T follicular helper cell (primary cell): ENCODE measurements around the gene ANK3.

Source experiments
- DNase-seq: peaks from one replicate; pipeline ENCODE4 v3.0.0-alpha.2; 2020; ENCODE audit warnings: low read depth

ANK3 gene

DNA sequence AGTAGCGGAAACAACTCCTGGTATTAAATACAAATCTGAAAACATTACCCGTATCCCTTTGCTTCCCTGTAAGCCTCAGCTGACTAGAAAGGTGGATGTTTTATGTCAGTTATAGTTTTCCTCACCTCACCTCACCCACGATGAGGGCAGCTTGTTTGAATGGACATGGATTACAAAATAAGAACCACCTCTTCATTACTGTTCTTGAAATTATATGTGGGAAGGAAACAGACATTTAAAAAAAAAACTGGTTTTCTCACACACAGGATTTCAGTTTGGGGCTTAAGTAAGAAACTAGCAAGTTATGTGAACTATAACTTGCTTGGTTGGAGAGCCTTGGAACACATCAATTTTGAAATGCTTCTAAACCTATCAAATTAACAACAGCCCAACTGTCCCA lies 250.4 kb downstream of the ANK3 start:
- DNase-seq = no peak

DNA sequence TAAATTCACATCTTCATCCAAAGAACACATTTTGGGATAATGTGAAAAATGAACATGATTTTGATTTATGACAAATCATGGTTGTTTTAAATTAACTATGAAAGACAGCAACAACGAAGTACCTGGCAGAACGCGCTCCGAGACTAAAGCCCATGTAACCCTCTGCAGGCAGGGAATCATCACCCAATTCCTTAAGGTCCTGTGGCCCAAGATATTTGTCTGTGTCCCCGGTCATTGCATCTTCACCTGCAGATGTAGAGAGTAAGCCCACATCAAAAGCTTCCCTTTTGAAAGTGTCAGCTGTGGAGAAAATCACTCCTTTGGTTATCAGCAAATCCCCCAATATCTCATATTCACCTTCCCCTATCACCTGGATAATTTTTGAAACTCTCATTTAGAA lies 250.8 kb downstream of the ANK3 start:
- no peak for DNase-seq

DNA sequence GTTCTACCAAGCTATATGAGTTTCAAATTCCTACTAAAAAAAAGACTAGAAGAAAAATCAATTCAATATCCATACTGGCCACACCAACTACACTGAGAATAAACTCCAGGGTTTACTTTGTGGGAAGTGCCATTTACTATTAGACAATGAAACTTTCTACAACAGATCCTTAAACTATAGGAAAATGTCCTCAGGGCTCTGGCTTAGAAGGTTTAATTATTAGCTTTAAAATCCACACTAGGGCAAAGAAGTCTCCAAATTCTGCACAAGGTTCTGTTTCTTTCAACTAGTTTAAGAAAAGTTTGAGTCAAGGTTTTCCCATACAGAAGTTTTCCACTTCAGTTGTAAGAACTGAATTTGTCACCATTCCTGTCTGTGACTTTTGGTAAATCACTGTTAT lies 251.6 kb downstream of the ANK3 start:
- DNase-seq = no peak

DNA sequence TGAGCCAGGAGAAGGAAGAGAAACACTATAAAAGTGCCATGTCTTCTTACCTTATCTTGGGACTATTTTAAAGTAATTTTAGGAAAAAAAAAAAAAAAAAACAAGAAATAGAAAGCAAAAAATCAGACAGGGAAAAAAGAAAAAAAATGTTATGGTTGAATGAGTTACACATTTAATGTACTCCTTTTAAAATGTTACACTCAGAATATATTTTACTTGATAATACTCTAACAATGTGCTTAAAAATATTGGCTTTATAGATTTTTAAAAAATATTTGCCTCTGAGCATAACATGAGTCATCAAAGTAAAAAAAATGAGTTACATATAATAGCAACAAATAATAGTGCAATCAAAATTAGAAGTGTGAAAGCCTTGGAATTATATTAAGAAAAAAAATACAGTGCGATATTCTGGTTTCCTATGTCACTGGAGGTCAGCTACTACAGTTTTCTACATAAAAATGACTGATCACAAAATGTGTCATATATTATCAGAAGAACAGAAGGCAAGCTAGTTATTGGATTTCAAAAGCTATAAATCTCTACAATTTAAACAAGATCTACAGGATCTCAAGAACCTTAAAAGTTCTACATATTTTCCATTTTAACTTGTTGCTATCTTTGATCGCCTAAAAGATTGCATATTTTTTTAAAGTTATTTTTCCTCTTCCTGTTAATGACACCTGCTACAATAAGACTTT lies 252.2 kb downstream of the ANK3 start:
- no peak for DNase-seq

DNA sequence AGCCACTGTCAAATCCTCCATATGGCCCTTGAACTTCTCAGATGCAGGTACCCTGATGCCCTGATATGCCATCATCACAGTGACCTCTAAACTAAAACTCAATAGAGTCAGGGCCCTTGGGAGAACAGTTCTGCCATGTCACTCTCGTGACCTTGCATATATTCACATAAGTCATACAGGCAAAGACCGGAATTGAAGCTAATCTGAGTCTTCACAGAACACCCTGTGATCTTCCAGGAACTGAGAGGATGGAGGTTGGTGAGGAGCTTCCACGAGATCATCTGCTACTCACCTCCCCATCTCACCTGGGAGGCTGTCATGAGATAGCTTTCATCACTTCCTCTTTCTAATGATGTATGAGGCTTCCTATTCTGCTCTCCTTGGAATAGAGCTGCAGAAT lies 254.7 kb downstream of the ANK3 start:
- no peak for DNase-seq

DNA sequence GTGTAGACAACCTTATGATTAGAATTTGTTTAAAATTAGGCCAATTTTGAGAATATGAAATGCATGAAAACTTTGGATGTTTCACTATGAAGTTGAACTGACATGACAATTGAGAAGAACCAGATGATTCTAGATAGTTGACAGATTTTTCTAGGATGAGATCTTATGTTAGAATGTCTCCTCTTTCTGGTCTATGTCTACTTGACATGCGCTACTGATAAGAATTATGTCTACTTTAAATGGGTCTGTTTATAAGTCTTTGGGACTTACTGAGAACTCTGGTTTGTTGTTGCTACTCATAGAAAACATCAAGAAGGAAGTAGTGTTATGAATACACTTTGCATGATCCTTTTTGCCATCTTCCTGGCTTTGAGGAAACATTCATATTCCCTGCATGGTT lies 255.1 kb downstream of the ANK3 start:
- DNase-seq = no peak

DNA sequence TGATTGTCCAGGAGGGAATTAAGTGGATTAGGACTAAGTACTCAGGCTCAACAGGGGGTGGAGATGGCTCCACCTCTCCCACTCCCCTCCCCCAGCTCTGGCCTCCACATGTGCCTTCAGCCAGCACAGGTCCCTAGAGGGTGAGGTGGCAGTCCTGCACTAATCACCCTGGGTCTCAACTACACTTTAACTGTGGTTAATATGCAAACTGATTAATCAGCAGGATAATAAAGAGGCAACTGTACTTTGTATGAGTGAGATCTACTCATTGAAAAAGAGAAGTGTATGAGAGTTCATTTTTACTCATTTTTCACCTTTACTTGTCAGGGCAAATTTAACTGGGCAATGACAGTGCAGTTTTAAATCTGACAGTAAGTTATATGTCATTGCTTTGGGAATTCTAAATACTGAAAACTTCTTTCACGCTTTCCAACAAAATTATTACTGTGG lies 259.5 kb downstream of the ANK3 start:
- no peak for DNase-seq

DNA sequence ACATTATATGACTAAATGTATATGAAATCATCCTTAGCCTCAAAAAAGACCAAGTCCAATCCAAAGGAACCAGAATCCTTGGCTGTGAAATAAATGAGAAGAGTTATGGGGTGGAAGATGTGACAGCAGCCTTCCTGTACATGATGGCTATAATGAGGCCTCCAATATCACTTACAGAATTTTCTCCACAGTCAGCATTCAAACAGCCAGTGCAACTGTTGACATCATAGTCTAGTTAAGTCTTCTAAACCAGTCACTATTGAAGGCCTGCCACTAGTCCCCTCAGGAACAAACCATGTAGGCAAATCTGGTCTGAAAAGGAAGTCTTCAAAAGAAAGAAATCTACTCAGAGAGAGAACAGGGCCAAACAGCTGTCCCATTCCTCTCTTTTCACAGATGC lies 263.8 kb downstream of the ANK3 start:
- DNase-seq = no peak

DNA sequence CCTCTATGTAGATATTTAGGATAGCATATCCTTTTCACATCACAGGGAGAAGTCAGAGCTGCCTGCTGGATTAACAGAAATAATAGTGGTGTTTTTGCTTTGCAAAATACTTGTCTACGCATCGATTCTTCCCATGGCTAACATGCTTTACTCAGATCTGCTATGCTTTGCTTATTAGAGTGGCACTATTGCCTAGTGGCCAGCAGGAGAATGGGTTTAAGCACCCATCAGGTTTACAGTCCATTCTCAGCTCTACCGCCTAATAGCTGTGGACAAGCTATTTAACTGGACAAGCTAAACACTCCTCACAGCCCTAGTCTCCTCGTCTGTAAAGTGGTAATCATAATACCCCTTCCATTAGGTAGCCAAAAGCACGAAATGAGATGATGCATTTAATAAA lies 265.1 kb downstream of the ANK3 start:
- no peak for DNase-seq

DNA sequence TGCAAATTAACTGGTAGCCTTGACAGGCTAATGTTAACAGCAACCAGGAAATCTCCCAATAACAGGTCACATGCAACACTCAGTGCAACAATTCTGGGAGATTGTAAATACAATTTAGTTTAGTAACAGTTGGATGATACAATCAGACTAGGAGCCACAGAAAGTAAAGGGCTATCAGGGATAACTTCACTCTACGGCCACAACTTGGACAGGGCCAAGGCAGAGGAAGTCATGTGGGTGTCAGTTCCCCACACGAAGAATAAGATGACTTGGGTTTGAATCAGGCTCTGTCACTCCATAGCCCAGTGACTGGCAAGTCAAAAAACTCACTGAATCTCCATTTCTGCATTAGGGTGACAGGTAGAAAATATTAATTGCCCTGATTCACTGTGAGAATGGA lies 266.0 kb downstream of the ANK3 start:
- no peak for DNase-seq

DNA sequence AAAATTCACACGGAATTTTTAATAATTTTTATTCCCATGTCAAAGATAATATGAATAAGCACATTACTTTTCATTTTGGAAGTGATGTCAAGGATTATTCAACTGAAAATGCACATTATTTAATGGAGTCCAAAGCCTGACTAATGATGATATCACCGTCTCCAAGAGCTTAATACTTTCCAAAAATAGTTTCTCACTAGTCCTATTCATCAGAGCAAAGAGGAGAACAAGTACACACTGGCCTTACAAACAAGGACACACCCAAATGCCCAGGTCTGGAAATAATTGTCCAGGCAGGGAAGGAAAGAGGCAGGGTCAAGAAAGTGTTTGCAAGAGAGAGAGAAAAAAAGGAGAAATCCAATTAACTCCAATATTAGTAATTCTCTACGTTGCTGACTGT lies 266.5 kb downstream of the ANK3 start:
- DNase-seq = no peak

DNA sequence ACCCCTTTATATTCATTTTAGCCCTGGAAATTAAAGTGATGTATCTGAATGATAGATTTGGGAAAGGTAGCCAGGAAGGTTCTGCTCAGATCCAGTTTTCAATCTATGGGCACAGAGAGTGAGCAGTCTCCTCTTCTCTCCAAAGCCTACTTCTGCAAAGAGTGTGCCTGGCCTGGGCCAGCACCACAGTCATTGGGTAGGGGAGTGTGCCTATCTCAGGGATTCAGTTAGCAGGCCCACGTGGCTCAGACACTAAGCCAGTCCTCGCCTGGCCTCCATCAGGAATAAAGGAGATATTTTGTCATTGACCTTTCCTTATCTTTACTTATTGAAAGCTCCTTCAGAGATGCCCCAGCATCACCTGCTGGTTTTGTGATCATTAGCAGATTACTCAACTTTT lies 267.5 kb downstream of the ANK3 start:
- no peak for DNase-seq

DNA sequence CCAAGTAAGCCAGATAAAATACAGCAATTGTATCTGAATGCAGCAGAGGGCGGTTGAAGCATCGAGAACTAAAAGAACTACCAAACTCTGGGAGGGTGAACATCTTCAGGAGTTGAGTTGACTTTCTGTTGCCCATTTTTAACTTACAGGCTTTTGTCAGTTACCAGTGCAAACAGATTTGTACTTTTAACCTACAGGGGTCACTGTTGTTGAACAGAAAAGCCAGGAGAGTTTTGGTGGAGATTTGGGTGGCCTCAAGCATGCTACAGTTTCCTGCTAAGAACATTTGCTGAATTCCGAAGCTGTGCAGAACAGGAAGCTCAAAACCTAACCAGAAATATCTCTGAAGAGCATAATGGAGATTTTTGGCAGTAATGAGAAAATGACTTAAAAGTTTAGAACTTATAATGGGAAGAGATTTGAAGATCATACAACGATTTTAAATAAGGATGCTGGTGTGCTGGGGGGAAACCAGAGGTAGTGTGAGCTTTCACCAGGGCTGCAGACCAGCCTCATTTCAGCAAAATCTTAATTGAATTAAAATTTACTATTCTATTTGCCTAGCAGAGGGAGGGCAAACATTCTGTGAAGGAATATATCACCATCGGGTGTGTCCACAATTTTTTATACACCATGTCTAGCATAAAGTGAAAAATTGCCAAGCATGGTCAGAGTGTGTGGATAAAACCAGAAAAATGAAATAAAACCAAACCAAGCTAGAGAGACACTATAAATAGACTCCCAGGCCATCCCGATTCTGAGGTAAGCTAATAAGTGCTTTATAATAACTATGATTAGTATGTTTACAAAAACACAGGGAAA lies 274.7 kb downstream of the ANK3 start:
- no peak for DNase-seq

DNA sequence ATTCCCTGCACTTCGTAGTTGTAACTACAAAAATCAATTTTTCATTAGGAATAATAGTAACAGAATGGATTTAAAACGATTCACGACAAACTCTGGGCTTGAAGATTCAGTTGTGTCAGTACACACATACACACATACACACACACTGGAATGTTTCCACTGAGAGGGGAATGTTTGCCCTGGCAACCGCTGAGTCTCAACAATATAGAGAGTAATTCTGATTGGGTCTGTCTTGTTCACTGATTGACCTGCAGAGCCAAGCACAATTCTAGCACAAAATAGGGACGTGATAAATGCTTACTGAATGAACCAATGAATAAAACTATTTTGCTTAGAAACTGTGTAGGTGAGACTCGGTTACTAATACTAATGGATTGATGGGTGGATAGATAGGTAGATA lies 278.9 kb downstream of the ANK3 start:
- DNase-seq = no peak

DNA sequence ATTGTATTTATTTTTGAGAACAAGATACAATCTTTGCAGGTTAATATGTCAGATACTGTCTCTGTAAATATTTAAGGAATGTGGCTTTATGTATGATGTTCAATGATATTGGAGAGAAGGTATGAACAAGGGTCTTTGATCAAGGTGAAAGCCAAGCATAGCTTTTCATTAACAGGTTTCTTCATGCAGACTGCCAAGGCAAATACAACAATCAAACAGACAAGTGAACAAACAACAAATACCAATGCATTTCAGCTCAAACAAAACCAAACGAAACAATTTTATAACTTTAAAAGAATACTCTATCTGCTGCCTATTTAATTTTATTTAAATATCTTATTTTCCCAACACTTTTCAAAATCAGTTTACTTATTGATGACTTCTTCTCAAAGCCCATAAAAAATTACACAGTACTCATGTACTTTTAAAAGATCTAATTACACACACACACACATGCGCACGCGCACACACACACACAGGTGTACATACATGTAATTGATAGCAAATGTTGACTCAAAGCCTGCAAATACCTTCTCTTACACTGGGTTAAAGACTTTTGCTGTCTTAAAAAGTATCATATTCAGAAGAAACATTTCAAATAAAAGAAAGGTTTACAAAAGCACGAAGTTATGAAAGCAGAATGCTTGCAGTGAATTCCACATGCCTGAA lies 282.2 kb downstream of the ANK3 start:
- no peak for DNase-seq

DNA sequence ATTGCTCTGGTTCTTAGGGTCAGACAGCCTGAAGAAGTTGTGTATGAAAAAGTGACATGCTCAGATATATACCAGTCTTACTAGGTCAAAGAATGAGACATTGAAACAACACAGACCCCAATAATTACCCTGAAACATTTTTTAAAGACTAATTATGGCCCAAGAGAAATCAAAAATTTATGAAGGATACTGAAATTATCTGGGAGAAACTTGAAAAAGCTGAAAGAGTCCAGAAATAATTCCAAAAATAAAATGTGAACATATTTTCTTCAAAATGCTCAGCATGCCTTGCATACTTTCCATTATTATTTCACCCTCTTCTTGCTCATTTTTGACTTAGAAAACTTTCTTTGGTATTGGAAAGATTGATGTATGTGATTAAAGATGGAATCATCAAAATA lies 284.4 kb downstream of the ANK3 start:
- no peak for DNase-seq

DNA sequence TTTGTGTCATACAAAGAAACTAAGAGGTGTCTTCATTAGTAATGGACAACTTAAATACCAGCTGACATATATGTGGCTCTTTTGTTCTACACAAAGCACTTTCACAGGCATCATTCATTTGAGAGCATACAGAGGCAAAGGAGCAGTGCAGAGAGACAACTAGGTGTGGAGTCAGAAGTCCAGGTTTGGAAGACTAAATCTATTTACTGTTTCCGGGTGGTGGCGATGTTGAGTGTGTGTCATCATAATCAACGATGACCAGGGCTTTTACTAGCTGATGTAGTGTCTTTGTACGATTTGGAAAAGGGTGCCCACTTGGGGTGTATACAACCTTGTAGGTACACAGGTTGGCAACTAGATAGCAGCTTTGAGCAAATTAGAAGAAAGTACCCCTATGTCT lies 287.9 kb downstream of the ANK3 start:
- DNase-seq = no peak

DNA sequence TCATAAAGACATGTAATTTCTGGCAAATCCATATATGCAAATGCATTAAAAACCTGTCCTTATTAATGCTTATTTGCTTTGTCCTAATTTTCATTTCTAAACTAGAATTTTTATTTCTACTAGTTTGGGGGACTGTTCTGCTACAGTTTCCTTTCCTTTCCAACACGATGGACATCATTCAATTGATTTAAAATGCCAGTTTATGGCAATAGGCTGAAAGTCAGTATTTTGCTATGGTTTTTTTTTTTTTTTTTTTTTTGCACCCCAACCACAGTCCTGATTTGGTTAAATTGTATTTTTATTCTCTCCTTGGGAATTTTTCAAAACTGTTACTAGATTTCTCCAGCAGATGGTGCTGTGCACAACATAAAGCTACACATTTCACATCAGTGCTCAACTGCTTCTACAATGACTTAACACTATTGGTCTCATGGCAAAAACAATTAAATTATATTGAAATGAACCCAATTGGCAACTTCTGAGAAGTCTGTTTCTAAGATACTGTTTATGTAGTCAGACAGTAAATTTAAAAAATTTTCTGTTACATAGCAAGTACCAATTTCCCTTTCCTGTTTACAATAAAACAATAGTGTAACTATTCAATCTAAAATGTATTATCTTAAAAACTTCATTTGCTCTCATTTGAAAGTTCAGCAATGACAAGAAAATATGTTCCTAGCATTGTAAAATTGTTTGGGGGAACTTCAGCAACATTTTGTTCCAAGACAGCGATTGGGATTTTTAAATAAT lies 289.5 kb downstream of the ANK3 start:
- no peak for DNase-seq

DNA sequence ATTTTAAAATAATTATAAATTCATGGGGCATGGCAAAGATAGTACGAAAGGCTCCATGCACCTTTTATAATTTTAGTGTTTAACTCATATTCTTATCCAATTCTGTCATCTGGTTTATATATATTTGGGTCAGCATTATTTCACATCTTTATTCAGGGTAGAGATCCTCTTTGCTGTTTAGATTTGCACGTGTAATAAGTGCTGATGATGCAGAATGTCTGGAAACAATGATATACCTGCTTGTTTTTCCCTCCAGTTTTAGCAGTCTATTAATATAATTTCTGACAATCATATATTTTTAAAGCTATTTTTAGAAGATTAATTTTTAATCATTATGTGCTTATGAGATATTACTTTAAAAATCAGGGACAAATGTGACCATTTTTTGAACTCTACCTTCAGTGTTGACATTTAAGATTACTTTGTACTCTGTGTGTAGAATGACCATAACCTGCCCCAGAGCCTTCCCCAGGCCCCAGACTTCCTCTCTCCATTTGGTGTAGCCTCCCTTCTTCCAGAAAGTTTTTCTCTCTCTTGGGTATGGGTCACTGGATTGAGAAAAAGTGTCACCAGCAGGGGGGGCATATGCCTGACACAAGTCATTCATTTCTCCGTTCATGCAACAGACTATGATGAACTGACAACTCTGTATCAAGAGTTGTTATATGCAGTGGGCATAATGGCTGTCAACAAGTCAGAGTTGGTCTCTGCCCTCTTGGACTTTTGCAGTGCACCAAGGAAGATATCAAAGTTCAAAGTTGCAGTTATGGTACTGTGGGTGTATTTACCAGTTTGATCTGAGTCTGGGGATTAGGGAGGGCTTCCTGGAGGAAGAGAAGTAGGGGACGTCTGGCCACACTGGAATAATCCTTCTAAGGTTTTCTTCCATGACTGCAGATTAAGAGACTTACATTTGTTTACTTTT lies 290.7 kb downstream of the ANK3 start:
- no peak for DNase-seq

DNA sequence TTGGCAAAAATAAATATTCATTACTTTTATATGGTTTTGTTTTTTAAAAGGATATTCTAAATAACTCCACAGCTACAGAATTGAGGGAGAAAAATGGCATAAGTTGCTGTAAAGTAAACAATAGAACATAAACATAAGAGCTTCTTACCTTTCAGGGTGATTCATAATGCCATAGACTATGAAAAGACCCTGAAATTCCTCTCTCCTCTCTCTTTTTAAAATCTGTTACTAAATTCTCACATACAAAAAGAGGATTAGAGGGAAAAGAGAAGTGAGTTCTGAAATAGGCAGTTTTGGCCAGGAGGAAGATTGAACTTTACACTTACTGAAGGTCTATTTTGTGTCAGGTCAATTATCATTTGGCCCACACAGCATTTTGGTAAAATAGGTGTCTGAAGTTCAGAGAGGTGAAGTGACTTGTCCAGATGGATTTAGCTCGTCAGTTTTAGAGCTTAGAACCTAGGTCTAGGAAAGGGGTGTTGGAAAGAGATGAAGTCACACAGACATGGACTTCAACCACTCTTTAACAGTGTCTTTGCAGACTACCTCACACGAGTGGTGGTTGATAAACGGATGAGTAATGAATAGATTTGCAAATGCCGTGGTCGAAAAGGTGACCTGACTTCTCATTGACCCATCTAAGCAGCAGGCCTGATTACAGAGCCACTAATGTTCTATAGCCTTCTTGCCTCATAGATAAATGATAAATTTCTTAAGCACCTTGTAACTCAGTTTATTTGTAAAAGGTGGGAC lies 292.7 kb downstream of the ANK3 start:
- no peak for DNase-seq

DNA sequence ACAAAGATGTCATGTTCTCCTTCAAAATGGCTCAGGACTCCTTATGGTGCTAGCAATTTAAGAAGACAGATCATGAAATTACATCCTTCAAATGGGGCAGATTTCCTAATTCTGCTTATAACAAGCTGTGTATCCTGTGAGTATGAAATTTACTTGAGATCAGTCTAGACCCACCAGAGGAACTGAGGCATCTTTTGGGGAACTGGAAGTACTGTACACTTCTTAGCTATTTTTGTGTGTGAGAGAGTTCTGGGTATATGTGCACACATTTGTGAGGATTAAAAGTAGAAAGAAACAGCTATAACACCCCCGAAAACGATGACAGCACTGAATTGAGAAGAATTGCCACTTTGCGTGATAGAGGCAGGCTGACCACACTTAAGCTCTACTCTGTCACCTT lies 296.4 kb downstream of the ANK3 start:
- no peak for DNase-seq
